Measurements from ENCODE around the gene ADAMTS5.

ADAMTS5 gene

GRCh38 chr21:26956216-26956615, 10.7 kb downstream of the ADAMTS5 start:
- Histone ChIP-seq H3K79me2 (ENCODE audit: control insufficient read depth, insufficient read depth, low read length, poor library complexity) (no peaks in the 10 kb centered on the region), H3K79me1 (ENCODE audit: low read length) (no peaks in the 10 kb centered on the region), H2BK12ac (ENCODE audit: low read length) (no peak overlapping the region), H2BK5ac (ENCODE audit: low read depth, low read length, poor library complexity) (no peak overlapping the region), H3K9ac (ENCODE audit: low read length) (no peak overlapping the region), H3K14ac (ENCODE audit: low read length) (no peak overlapping the region), H3K4me3 (ENCODE audit: low read depth, low read length) (no peak overlapping the region), H3K4ac (ENCODE audit: low read depth, low read length) (no peak overlapping the region), H3K4me1 (ENCODE audit: control insufficient read depth in 1 of 2, insufficient read depth in 2 of 2, low read length in 2 of 2) (no peaks in the 10 kb centered on the region), H4K8ac (ENCODE audit: low read depth, low read length) (no peak overlapping the region), H2BK120ac (ENCODE audit: insufficient read depth, low read length, poor library complexity) (no peak overlapping the region), H3K36me3 (ENCODE audit: control insufficient read depth in 1 of 2, insufficient read depth in 2 of 2, low read length in 2 of 2) (no peaks in the 10 kb centered on the region), H2AK5ac (ENCODE audit: low read length) (no peak overlapping the region), H4K91ac (ENCODE audit: low read depth, low read length) (no peak overlapping the region), H2AFZ (ENCODE audit: insufficient read depth, low read length, poor library complexity) (no peak overlapping the region), H3K18ac (ENCODE audit: low read length) (no peak overlapping the region), H3K23ac (ENCODE audit: low read length) (no peak overlapping the region), H3K27me3 (ENCODE audit: insufficient read depth, low read length) (no peaks in the 10 kb centered on the region), H3K4me2 (ENCODE audit: low read length) (no peak overlapping the region), H4K12ac (ENCODE audit: low read depth, low read length) (no peak overlapping the region), H3K27ac (ENCODE audit: low read depth, low read length) (no peak overlapping the region), H3K9me3 (ENCODE audit: insufficient read depth, low read depth, low read length) (no peaks in the 10 kb centered on the region)
- DNase-seq = no peak

- WGBS (ENCODE audit: extremely low coverage, insufficient coverage, insufficient read length) = no CpG with 5 or more reads among the region's 9 CpGs
- Histone ChIP-seq H2BK12ac (ENCODE audit: low read length) (no peak overlapping the region), H3K4me2 (ENCODE audit: low read length) (no peak overlapping the region), H2BK5ac (ENCODE audit: low read depth, low read length, poor library complexity) (no peak overlapping the region), H3K4me3 (ENCODE audit: low read depth, low read length) (no peak overlapping the region), H2BK120ac (ENCODE audit: insufficient read depth, low read length, poor library complexity) (no peak overlapping the region), H2AK5ac (ENCODE audit: low read length) (no peak overlapping the region), H3K14ac (ENCODE audit: low read length) (no peak overlapping the region), H3K36me3 (ENCODE audit: control insufficient read depth in 1 of 2, insufficient read depth in 2 of 2, low read length in 2 of 2) (no peaks in the 10 kb centered on the region), H3K23ac (ENCODE audit: low read length) (no peak overlapping the region), H4K12ac (ENCODE audit: low read depth, low read length) (no peak overlapping the region), H3K9me3 (ENCODE audit: insufficient read depth, low read depth, low read length) (no peaks in the 10 kb centered on the region), H4K8ac (ENCODE audit: low read depth, low read length) (no peak overlapping the region), H3K79me2 (ENCODE audit: control insufficient read depth, insufficient read depth, low read length, poor library complexity) (no peaks in the 10 kb centered on the region), H3K27me3 (ENCODE audit: insufficient read depth, low read length) (no peaks in the 10 kb centered on the region), H2AFZ (ENCODE audit: insufficient read depth, low read length, poor library complexity) (no peak overlapping the region), H4K91ac (ENCODE audit: low read depth, low read length) (no peak overlapping the region), H3K4ac (ENCODE audit: low read depth, low read length) (no peak overlapping the region), H3K18ac (ENCODE audit: low read length) (no peak overlapping the region), H3K79me1 (ENCODE audit: low read length) (no peaks in the 10 kb centered on the region), H3K4me1 (ENCODE audit: control insufficient read depth in 1 of 2, insufficient read depth in 2 of 2, low read length in 2 of 2) (no peaks in the 10 kb centered on the region), H3K27ac (ENCODE audit: low read depth, low read length) (no peak overlapping the region), H3K9ac (ENCODE audit: low read length) (no peak overlapping the region)
- no peak for DNase-seq
Observed at GRCh38 chr21:26954662-26955121, 12.2 kb downstream of the ADAMTS5 start.

GRCh38 chr21:26952374-26953066, 14.4 kb downstream of the ADAMTS5 start:
- H3K18ac ChIP-seq (ENCODE audit: low read length) = no peak overlapping the region
- no peak overlapping the region for H2AFZ ChIP-seq (ENCODE audit: insufficient read depth, low read length, poor library complexity)
- H3K4me1 ChIP-seq (ENCODE audit: control insufficient read depth in 1 of 2, insufficient read depth in 2 of 2, low read length in 2 of 2) = no peaks in the 10 kb centered on the region
- no peaks in the 10 kb centered on the region for H3K27me3 ChIP-seq (ENCODE audit: insufficient read depth, low read length)
- H3K4me3 ChIP-seq (ENCODE audit: low read depth, low read length) = no peak overlapping the region
- no peak overlapping the region for H3K27ac ChIP-seq (ENCODE audit: low read depth, low read length)
- no peak overlapping the region for H4K91ac ChIP-seq (ENCODE audit: low read depth, low read length)
- no peak overlapping the region for H3K4me2 ChIP-seq (ENCODE audit: low read length)
- H3K79me2 ChIP-seq (ENCODE audit: control insufficient read depth, insufficient read depth, low read length, poor library complexity) = no peaks in the 10 kb centered on the region
- no peak overlapping the region for H2BK12ac ChIP-seq (ENCODE audit: low read length)
- H3K79me1 ChIP-seq (ENCODE audit: low read length) = no peaks in the 10 kb centered on the region
- no peak for DNase-seq
- H2BK5ac ChIP-seq (ENCODE audit: low read depth, low read length, poor library complexity) = no peak overlapping the region
- no CpG with 5 or more reads among the region's 9 CpGs for WGBS (ENCODE audit: extremely low coverage, insufficient coverage, insufficient read length)
- H3K9ac ChIP-seq (ENCODE audit: low read length) = no peak overlapping the region
- no peak overlapping the region for H3K23ac ChIP-seq (ENCODE audit: low read length)
- no peak overlapping the region for H2AK5ac ChIP-seq (ENCODE audit: low read length)
- H4K12ac ChIP-seq (ENCODE audit: low read depth, low read length) = no peak overlapping the region
- no peak overlapping the region for H2BK120ac ChIP-seq (ENCODE audit: insufficient read depth, low read length, poor library complexity)
- no peak overlapping the region for H4K8ac ChIP-seq (ENCODE audit: low read depth, low read length)
- no peak overlapping the region for H3K4ac ChIP-seq (ENCODE audit: low read depth, low read length)
- no peaks in the 10 kb centered on the region for H3K9me3 ChIP-seq (ENCODE audit: insufficient read depth, low read depth, low read length)
- H3K14ac ChIP-seq (ENCODE audit: low read length) = no peak overlapping the region
- H3K36me3 ChIP-seq (ENCODE audit: control insufficient read depth in 1 of 2, insufficient read depth in 2 of 2, low read length in 2 of 2) = no peaks in the 10 kb centered on the region

GRCh38 chr21:26949830-26950229, 17.1 kb downstream of the ADAMTS5 start:
- Histone ChIP-seq H2BK5ac (ENCODE audit: low read depth, low read length, poor library complexity) (no peak overlapping the region), H3K36me3 (ENCODE audit: control insufficient read depth in 1 of 2, insufficient read depth in 2 of 2, low read length in 2 of 2) (no peaks in the 10 kb centered on the region), H2AFZ (ENCODE audit: insufficient read depth, low read length, poor library complexity) (no peak overlapping the region), H3K4ac (ENCODE audit: low read depth, low read length) (no peak overlapping the region), H3K27ac (ENCODE audit: low read depth, low read length) (no peak overlapping the region), H4K12ac (ENCODE audit: low read depth, low read length) (no peak overlapping the region), H3K4me3 (ENCODE audit: low read depth, low read length) (no peak overlapping the region), H3K27me3 (ENCODE audit: insufficient read depth, low read length) (no peaks in the 10 kb centered on the region), H3K9me3 (ENCODE audit: insufficient read depth, low read depth, low read length) (no peaks in the 10 kb centered on the region), H3K79me1 (ENCODE audit: low read length) (no peaks in the 10 kb centered on the region), H4K8ac (ENCODE audit: low read depth, low read length) (no peak overlapping the region), H3K9ac (ENCODE audit: low read length) (no peak overlapping the region), H3K4me2 (ENCODE audit: low read length) (no peak overlapping the region), H3K4me1 (ENCODE audit: control insufficient read depth in 1 of 2, insufficient read depth in 2 of 2, low read length in 2 of 2) (no peaks in the 10 kb centered on the region), H3K23ac (ENCODE audit: low read length) (no peak overlapping the region), H2BK12ac (ENCODE audit: low read length) (no peak overlapping the region), H3K79me2 (ENCODE audit: control insufficient read depth, insufficient read depth, low read length, poor library complexity) (no peaks in the 10 kb centered on the region), H3K18ac (ENCODE audit: low read length) (no peak overlapping the region), H2AK5ac (ENCODE audit: low read length) (no peak overlapping the region), H4K91ac (ENCODE audit: low read depth, low read length) (no peak overlapping the region), H3K14ac (ENCODE audit: low read length) (no peak overlapping the region), H2BK120ac (ENCODE audit: insufficient read depth, low read length, poor library complexity) (no peak overlapping the region)
- DNase-seq = no peak
- no CpG with 5 or more reads among the region's 4 CpGs for WGBS (ENCODE audit: extremely low coverage, insufficient coverage, insufficient read length)

Data from trophoblast cell (in vitro differentiated cells and primary cell).